Ishikawa (cell line): Measurements from ENCODE around the gene MINPP1.

ENCODE experiments used
- CEBPB ChIP-seq: IDR thresholded peaks from 2 replicates; pipeline ENCODE4 v1.6.1; 2012
- CREB1 ChIP-seq: IDR thresholded peaks from 2 replicates; pipeline ENCODE4 v1.6.1; 2012; ENCODE audit warnings: low read depth
- EGR1 ChIP-seq: IDR thresholded peaks from 2 replicates; pipeline ENCODE4 v1.6.1; 2012
- EP300 ChIP-seq: IDR thresholded peaks from 2 replicates; pipeline ENCODE4 v1.6.1; 2012; ENCODE audit warnings: borderline replicate concordance
- FOXM1 ChIP-seq: IDR thresholded peaks from 2 replicates; pipeline ENCODE4 v1.6.1; 2012; ENCODE audit warnings: low read depth, borderline replicate concordance
- MAX ChIP-seq: IDR thresholded peaks from 2 replicates; pipeline ENCODE4 v1.6.1; 2012
- NFIC ChIP-seq: IDR thresholded peaks from 2 replicates; pipeline ENCODE4 v1.6.1; 2012
- RAD21 ChIP-seq: IDR thresholded peaks from 2 replicates; pipeline ENCODE4 v1.6.1; 2012; ENCODE audit warnings: low read depth
- REST ChIP-seq: IDR thresholded peaks from 2 replicates; pipeline ENCODE4 v1.6.1; 2012; ENCODE audit warnings: low read depth, mild to moderate bottlenecking
- TAF1 ChIP-seq: IDR thresholded peaks from 2 replicates; pipeline ENCODE4 v1.6.1; 2012; ENCODE audit warnings: low read depth, mild to moderate bottlenecking
- TCF12 ChIP-seq: IDR thresholded peaks from 2 replicates; pipeline ENCODE4 v1.6.1; 2012; ENCODE audit warnings: low read depth
- TEAD4 ChIP-seq: IDR thresholded peaks from 2 replicates; pipeline ENCODE4 v1.6.1; 2012
- USF1 ChIP-seq: IDR thresholded peaks from 2 replicates; pipeline ENCODE4 v1.6.1; 2012
- YY1 ChIP-seq: IDR thresholded peaks from 2 replicates; pipeline ENCODE4 v1.6.1; 2012; ENCODE audit warnings: low read depth
- ZBTB7A ChIP-seq: IDR thresholded peaks from 2 replicates; pipeline ENCODE4 v1.6.1; 2012; ENCODE audit warnings: low read depth

Gene MINPP1

GRCh38 chr10:87504640-87505365, at the start of gene MINPP1:
Gene MINPP1, plus strand, starts transcription at chr10:87504893. Its CDS starts 23 bp downstream, at chr10:87504916.
- TF ChIP-seq ZBTB7A (0 out of 2 replicates have a peak, but pooled peaks have one; percentile 13), RAD21 (no peak), REST (no peak; the same call in 1 of the 2 replicates), YY1 (0 out of 2 replicates have a peak, but pooled peaks have one; percentile 58), TEAD4 (no peak), USF1 (no peak), MAX (peak; percentile 82), EGR1 (peak; percentile 91; the same call in 1 of the 2 replicates), NFIC (no peak), TAF1 (peak; percentile 96), TCF12 (peak; percentile 83), EP300 (no peak), FOXM1 (no peak), CREB1 (no peak), CEBPB (no peak)

DNA sequence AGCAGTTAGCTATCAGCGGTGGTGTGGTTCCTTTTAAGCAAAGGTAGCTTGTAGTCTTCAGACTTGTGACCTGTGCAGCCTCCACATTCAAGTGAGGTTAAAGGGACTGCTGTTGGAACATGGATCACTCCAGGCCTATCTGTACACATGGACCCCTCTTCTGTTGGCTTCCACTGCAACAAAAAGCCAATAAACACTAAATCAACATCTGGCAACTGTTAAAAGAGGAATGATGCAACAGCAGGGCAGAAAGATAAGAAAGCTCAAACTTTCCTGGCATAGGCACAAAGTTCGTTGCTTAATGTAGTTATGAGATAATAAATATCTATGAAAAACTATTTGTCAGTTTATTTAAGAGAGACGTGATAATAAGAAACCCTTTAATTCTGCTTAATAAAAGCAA, 4.0 kb upstream of the MINPP1 start:
- TF ChIP-seq TCF12 (no peak), TEAD4 (no peak)

- TF ChIP-seq TCF12: no peak
- TF ChIP-seq EGR1: no peak
- TF ChIP-seq RAD21: no peak
- TF ChIP-seq NFIC: no peak
- no peak for TF ChIP-seq TAF1
- TF ChIP-seq YY1: no peak
- TF ChIP-seq MAX: no peak
- no peak for TF ChIP-seq FOXM1
Observed at GRCh38 chr10:87503401-87503800, 1.3 kb upstream of the MINPP1 start.

DNA sequence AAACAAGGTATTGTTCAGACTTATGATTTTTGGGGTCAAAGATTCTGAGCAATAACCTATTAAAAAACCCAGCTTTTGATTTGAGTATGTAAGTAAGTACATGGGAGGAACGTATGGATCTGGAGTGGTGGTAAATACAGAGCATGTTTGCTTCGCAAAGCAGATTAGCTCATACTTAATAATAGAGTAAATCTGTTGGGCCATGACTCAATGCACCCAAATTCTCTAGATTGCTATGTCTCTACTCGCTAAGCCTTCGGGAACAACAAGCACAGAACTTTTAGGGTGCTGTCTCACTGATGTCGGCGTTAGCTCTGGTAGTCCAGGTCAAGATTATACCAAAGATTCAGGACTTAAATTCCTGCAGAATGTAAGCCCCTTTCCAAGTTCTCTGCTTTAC, 807 bp upstream of the MINPP1 start:
- no peak for TF ChIP-seq USF1

GRCh38 chr10:87504307-87504639, 420 bp upstream of the MINPP1 start:
- TF ChIP-seq EP300 (no peak), CEBPB (no peak), TCF12 (no peak), FOXM1 (no peak), EGR1 (no peak; the same call in 1 of the 2 replicates), YY1 (no peak), MAX (no peak), TAF1 (no peak), REST (no peak), CREB1 (no peak), TEAD4 (no peak), RAD21 (no peak), NFIC (no peak), ZBTB7A (no peak), USF1 (no peak)
